GM06990 (cell line): Measurements from ENCODE around the gene WDR5.

Experiments used
- DNase-seq: peaks from one replicate; pipeline ENCODE4 v3.0.0-alpha.2; 2011; ENCODE audit not compliant: insufficient read length; ENCODE audit errors: extremely low read depth
- H3K27me3 ChIP-seq: replicated peaks from 2 replicates; pipeline ENCODE4 v1.6.0; 2011; ENCODE audit warnings: low read length; ENCODE audit not compliant: control insufficient read depth, insufficient read depth
- H3K36me3 ChIP-seq: 2 replicates; pipeline ENCODE4 v1.5.1; 2011; ENCODE audit warnings: low read length; ENCODE audit not compliant: control insufficient read depth, insufficient read depth
- H3K4me3 ChIP-seq: replicated peaks from 2 replicates; pipeline ENCODE4 v1.5.1; 2011; ENCODE audit warnings: low read depth, mild to moderate bottlenecking, control low read depth, low read length
- CTCF ChIP-seq: IDR thresholded peaks from 2 replicates; pipeline ENCODE4 v1.5.1; 2011; ENCODE audit warnings: low read length, control low read depth, mild to moderate bottlenecking, inconsistent platforms; ENCODE audit not compliant: insufficient read depth, poor library complexity, severe bottlenecking

The WDR5 gene

GRCh38 chr9:134130503-134131375 is 5.1 kb upstream of the WDR5 start:
- no peak for TF ChIP-seq CTCF
- no peak for DNase-seq
- Histone ChIP-seq H3K27me3 (no peaks in the 10 kb centered on the region), H3K36me3 (no peaks in the 10 kb centered on the region), H3K4me3 (no peak overlapping the region)

- no peak for DNase-seq
- no peak for TF ChIP-seq CTCF
- Histone ChIP-seq H3K27me3 (no peaks in the 10 kb centered on the region), H3K36me3 (no peaks in the 10 kb centered on the region), H3K4me3 (no peak overlapping the region)
These were observed 4.2 kb upstream of the WDR5 start for GRCh38 chr9:134131471-134132207.

- no peak for TF ChIP-seq CTCF
- H3K27me3 ChIP-seq = no peaks in the 10 kb centered on the region
- no peaks in the 10 kb centered on the region for H3K36me3 ChIP-seq
- no peak for DNase-seq
- H3K4me3 ChIP-seq = no peak overlapping the region
These were observed 3.5 kb upstream of the WDR5 start for GRCh38 chr9:134132208-134132870.

GRCh38 chr9:134134949-134135342 is 936 bp upstream of the WDR5 start:
- H3K27me3 ChIP-seq = no peaks in the 10 kb centered on the region
- peaks cover 1% of the 10 kb centered on the region; the same call in 1 of the 2 replicates for H3K36me3 ChIP-seq
- TF ChIP-seq CTCF = no peak
- no peak for DNase-seq
- H3K4me3 ChIP-seq = peak overlapping the region; percentile 97

- peak; percentile 42 for DNase-seq
- no peak for TF ChIP-seq CTCF
- peaks cover 4% of the 10 kb centered on the region for H3K36me3 ChIP-seq
- peak overlapping the region; percentile 97 for H3K4me3 ChIP-seq
- H3K27me3 ChIP-seq = no peaks in the 10 kb centered on the region
These were observed 475 bp downstream of the WDR5 start for GRCh38 chr9:134136118-134136995.
